Measurements from ENCODE around the gene S100PBP. TPM values are rescaled to one million over a fixed set of nuclear protein-coding genes. Genes with fewer than 3 reads are reported as not detected.

S100PBP gene
- total and polyA plus RNA-seq, 2 donors (not counting 3 experiments of a cell fraction or from before 2014, with no cell fraction given): 15.4 to 38.6 TPM

- H3K4me3 ChIP-seq (replicated peaks in 1 of 3; ENCODE audit: insufficient read depth in 1 of 3, low read depth in 1 of 3, low read length in 3 of 3): no peak overlapping the region
- no peak overlapping the region for H2AFZ ChIP-seq (ENCODE audit: low read depth, low read length)
- TF ChIP-seq GATA2 (IDR thresholded peaks at IDR 0.05; ENCODE audit: insufficient read depth, insufficient read length, low read depth, low read length): no peak
- TF ChIP-seq POLR2A (IDR thresholded peaks at IDR 0.05; ENCODE audit: low read depth, low read length): no peak
- no peak for TF ChIP-seq JUN (IDR thresholded peaks at IDR 0.05; ENCODE audit: borderline replicate concordance, insufficient read depth, insufficient read length, low read depth)
- no peak for TF ChIP-seq MAX (IDR thresholded peaks at IDR 0.05; ENCODE audit: insufficient read depth, insufficient read length)
- TF ChIP-seq POLR2AphosphoS5 (IDR thresholded peaks at IDR 0.05; ENCODE audit: insufficient read depth, low read depth, low read length): no peak
- no peak for TF ChIP-seq EZH2 (IDR thresholded peaks at IDR 0.05; ENCODE audit: borderline replicate concordance, low read depth, low read length, severe bottlenecking)
- no peak for TF ChIP-seq FOS (IDR thresholded peaks at IDR 0.05; ENCODE audit: borderline replicate concordance, insufficient read depth, low read length)
- no peak for TF ChIP-seq MYC (IDR thresholded peaks at IDR 0.05; ENCODE audit: low read depth, low read length)
- no peak for TF ChIP-seq CTCF (IDR thresholded peaks at IDR 0.05; ENCODE audit: extremely low read depth in 1 of 2, insufficient read depth in 1 of 2, low read depth in 1 of 2, low read length in 2 of 2)
- ChIA-PET POLR2A (no interaction called here), CTCF (interaction anchor here (0.6 to 1.2 kb wide), 2 partner anchors 16 to 254 kb away, joined by 3 to 4 read pairs; no protein-coding TSS in a partner anchor)
- H4K20me1 ChIP-seq (replicated peaks; ENCODE audit: control insufficient read depth, extremely low read depth, insufficient read depth, low read length): no peaks in the 10 kb centered on the region
- FAIRE-seq: no peak
- dilution Hi-C loops (cut with MboI; ENCODE audit: extremely low pct_ligation_motif_present, low sequenced_read_pairs) (no loop called here), intact Hi-C loops (cut with micrococcal nuclease) (no loop called here)
- H3K36me3 ChIP-seq (ENCODE audit: control insufficient read depth in 2 of 2, extremely low read depth in 1 of 2, insufficient read depth in 2 of 2, low read length in 2 of 2): peaks cover 6 to 19% of the 10 kb centered on the region in 2 experiments
- no TSS peak for BruUV-seq (replicated peaks)
- H3K27me3 ChIP-seq (ENCODE audit: control insufficient read depth in 2 of 2, insufficient read depth in 2 of 2, low read length in 2 of 2): no peaks in the 10 kb centered on the region
- no peaks in the 10 kb centered on the region for H3K9me3 ChIP-seq (replicated peaks; ENCODE audit: control insufficient read depth, insufficient read depth, low read length)
- H3K4me2 ChIP-seq (ENCODE audit: insufficient read depth, low read length): no peak overlapping the region
- no peak overlapping the region for H3K9ac ChIP-seq (replicated peaks; ENCODE audit: extremely low read depth, insufficient read depth, low read length)
- DNase-seq (ENCODE audit: low read depth, low spot score): no peak
- H3K4me1 ChIP-seq (ENCODE audit: control insufficient read depth, extremely low read depth, insufficient read depth, low read length): no peaks in the 10 kb centered on the region
- no peaks in the 10 kb centered on the region for H3K9me1 ChIP-seq (replicated peaks; ENCODE audit: control insufficient read depth, extremely low read depth, insufficient read depth, low read length)
- H3K79me2 ChIP-seq (ENCODE audit: control insufficient read depth, insufficient read depth, low read length): no peaks in the 10 kb centered on the region
- no peak overlapping the region for H3K27ac ChIP-seq (ENCODE audit: insufficient read depth, low read depth, low read length)
These were observed 14.4 kb downstream of the S100PBP start for GRCh38 chr1:32831878-32832277.
